ENCODE measurements around the gene MYH7.

Gene MYH7

GRCh38 chr14:23416801-23417200 lies 18.7 kb downstream of the MYH7 start:
- no peak for TF ChIP-seq CTCF (IDR thresholded peaks at IDR 0.05)
- no peak for DNase-seq (ENCODE audit: low spot score)
- no peak overlapping the region for H3K4me3 ChIP-seq
- H3K27ac ChIP-seq: no peak overlapping the region

- Histone ChIP-seq H3K27ac (no peak overlapping the region), H3K4me3 (no peak overlapping the region)
- DNase-seq (ENCODE audit: low spot score): no peak
- TF ChIP-seq CTCF (IDR thresholded peaks at IDR 0.05): no peak
Measured at GRCh38 chr14:23415821-23416778, 19.4 kb downstream of the MYH7 start.

- Histone ChIP-seq H3K27ac (no peak overlapping the region), H3K4me3 (no peak overlapping the region)
- no peak for DNase-seq (ENCODE audit: low spot score)
- TF ChIP-seq CTCF (IDR thresholded peaks at IDR 0.05): no peak
Measured at GRCh38 chr14:23414906-23415820, 20.3 kb downstream of the MYH7 start.

GRCh38 chr14:23414254-23414653 lies 21.2 kb downstream of the MYH7 start:
- TF ChIP-seq CTCF (IDR thresholded peaks at IDR 0.05): no peak
- no peak for DNase-seq (ENCODE audit: low spot score)
- Histone ChIP-seq H3K4me3 (no peak overlapping the region), H3K27ac (no peak overlapping the region)

- no peak for TF ChIP-seq CTCF (IDR thresholded peaks at IDR 0.05)
- no peak overlapping the region for H3K27ac ChIP-seq
- DNase-seq (ENCODE audit: low spot score): no peak
Measured at GRCh38 chr14:23413681-23414080, 21.8 kb downstream of the MYH7 start.

GRCh38 chr14:23411563-23412525 lies 23.6 kb downstream of the MYH7 start:
- no peak for TF ChIP-seq CTCF (IDR thresholded peaks at IDR 0.05)
- no peak overlapping the region for H3K27ac ChIP-seq
- DNase-seq (ENCODE audit: low spot score): no peak

More at GRCh38 chr14:23413681-23414080, 21.8 kb downstream of the MYH7 start:
- no peak overlapping the region for H3K4me3 ChIP-seq

More at GRCh38 chr14:23411563-23412525, 23.6 kb downstream of the MYH7 start:
- no peak overlapping the region for H3K4me3 ChIP-seq

All from coronary artery (tissue), 2 donors.